Adipocyte (in vitro differentiated cells): ENCODE measurements around the gene ST8SIA1.

Experiments used
- DNase-seq: peaks from one replicate; pipeline ENCODE4 v3.0.0-alpha.2; 2015; ENCODE audit warnings: low read depth
- H3K27me3 ChIP-seq: replicated peaks from 2 replicates; pipeline ENCODE4 v1.7.0; 2013; ENCODE audit warnings: mild to moderate bottlenecking, low read length, moderate library complexity; ENCODE audit not compliant: control insufficient read depth, insufficient read depth
- H3K36me3 ChIP-seq: 2 replicates; pipeline ENCODE4 v1.7.0; 2013; ENCODE audit warnings: low read length, mild to moderate bottlenecking, moderate library complexity; ENCODE audit not compliant: control insufficient read depth, insufficient read depth, severe bottlenecking
- H3K4me1 ChIP-seq: 2 replicates; pipeline ENCODE4 v1.7.0; 2013; ENCODE audit warnings: mild to moderate bottlenecking, low read length, moderate library complexity; ENCODE audit not compliant: control insufficient read depth, insufficient read depth
- H3K4me3 ChIP-seq: 2 replicates; pipeline ENCODE4 v1.7.0; 2013; ENCODE audit warnings: mild to moderate bottlenecking, low read length, moderate library complexity
- H3K9ac ChIP-seq: 2 replicates; pipeline ENCODE4 v1.7.0; 2013; ENCODE audit warnings: mild to moderate bottlenecking, low read length, moderate library complexity
- H3K9me3 ChIP-seq: 2 replicates; pipeline ENCODE4 v1.7.0; 2013; ENCODE audit warnings: mild to moderate bottlenecking, low read length, moderate library complexity; ENCODE audit not compliant: control insufficient read depth

The ST8SIA1 gene

DNA sequence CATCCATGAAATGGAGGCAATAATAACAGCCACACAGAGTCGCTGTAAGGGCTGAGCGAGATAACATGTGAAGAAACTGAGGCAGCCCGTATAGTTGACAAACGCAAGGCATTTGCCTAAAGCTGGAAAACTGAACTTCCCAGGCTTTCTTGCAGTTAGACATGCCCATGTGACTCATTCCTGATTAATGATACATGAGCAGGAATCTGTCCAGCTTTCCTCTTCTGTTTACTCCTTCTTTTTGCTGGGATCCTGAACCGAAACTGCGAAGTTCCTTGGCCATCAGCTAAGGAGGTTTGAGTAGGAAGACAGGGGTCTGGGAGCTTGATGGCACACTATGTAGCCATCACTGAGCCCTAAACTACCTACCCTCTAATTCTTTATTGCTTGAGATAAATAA is 52.2 kb downstream of the ST8SIA1 start:
- Histone ChIP-seq H3K27me3 (no peaks in the 10 kb centered on the region), H3K4me3 (peak overlapping the region; percentile 67)

DNA sequence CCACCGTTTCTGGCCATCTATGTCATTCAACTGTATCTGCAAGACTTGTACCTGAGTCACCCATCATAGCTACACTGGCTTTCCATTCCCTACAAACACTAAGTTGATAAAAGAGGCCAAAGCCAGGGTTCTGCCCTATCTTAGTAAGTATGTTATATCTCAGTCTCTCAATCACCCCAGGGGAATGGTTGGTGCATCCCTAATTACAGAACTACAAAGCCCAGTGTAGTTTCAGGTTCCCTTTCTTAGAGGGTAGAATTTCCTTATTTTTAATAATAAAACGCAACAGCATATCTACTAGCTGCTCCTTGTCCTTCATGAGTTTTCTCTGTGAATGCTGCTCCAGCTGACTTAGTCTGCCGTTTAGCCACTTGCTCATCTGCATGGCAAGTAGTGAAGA is 57.6 kb downstream of the ST8SIA1 start:
- no peaks in the 10 kb centered on the region for H3K27me3 ChIP-seq
- peak overlapping the region; percentile 76 for H3K4me3 ChIP-seq
- no peaks in the 10 kb centered on the region for H3K9me3 ChIP-seq
- H3K4me1 ChIP-seq = peaks cover 35% of the 10 kb centered on the region
- no peaks in the 10 kb centered on the region for H3K36me3 ChIP-seq
- no peak for DNase-seq
- no peak overlapping the region for H3K9ac ChIP-seq

More for the DNA sequence above, 52.2 kb downstream of the ST8SIA1 start:
- H3K9ac ChIP-seq = peak overlapping the region; percentile 73
- peaks cover 36% of the 10 kb centered on the region for H3K4me1 ChIP-seq
- H3K36me3 ChIP-seq = no peaks in the 10 kb centered on the region
- no peaks in the 10 kb centered on the region for H3K9me3 ChIP-seq
- no peak for DNase-seq

DNA sequence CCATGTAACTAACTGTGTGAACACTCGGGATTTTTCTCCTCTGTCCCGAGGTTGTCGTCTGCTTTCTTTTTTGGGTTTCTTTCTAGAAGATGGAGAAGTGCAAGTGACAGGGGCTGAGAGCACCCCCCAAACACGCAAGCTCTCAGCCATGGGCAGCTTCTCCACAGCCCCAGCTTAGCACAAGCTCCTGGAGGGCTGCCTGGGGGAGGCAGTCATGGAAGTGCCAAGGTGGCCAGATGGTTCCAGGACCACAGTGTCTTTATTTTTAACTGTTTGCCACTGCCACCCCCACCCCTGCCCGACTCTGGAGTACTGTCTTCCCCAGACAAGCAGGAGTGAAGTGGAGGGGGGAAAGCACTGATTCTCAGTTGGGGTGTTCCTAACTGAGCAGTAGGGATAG is 58.2 kb downstream of the ST8SIA1 start:
- H3K4me1 ChIP-seq = peaks cover 40% of the 10 kb centered on the region
- no peaks in the 10 kb centered on the region for H3K27me3 ChIP-seq
- H3K9ac ChIP-seq = peak overlapping the region; percentile 89
- no peak for DNase-seq
- H3K9me3 ChIP-seq = no peaks in the 10 kb centered on the region
- H3K4me3 ChIP-seq = peak overlapping the region; percentile 76
- H3K36me3 ChIP-seq = no peaks in the 10 kb centered on the region

DNA sequence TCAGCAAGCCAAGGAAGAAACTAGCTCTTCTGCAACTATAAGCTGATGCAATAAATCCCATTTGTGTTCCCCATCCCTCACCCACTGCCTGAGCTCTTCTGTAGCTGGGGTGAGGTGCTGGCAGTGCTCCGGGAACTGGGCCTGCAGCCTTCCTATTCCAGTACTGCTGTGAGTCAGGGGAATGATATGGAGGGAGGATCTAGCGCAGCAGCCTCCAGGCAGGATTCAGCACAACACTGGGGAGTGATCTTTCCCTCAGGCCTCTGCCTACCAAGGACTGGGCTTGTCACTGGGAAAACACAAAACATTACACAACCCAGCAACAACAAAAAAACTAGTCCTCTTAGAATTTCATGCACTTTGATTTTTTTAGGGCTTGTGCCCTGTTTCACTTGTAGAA is 58.7 kb downstream of the ST8SIA1 start:
- Histone ChIP-seq H3K4me3 (peak overlapping the region; percentile 76), H3K9ac (peak overlapping the region; percentile 89), H3K9me3 (no peaks in the 10 kb centered on the region), H3K27me3 (no peaks in the 10 kb centered on the region), H3K36me3 (no peaks in the 10 kb centered on the region), H3K4me1 (peaks cover 44% of the 10 kb centered on the region)
- peak; percentile 98 for DNase-seq

DNA sequence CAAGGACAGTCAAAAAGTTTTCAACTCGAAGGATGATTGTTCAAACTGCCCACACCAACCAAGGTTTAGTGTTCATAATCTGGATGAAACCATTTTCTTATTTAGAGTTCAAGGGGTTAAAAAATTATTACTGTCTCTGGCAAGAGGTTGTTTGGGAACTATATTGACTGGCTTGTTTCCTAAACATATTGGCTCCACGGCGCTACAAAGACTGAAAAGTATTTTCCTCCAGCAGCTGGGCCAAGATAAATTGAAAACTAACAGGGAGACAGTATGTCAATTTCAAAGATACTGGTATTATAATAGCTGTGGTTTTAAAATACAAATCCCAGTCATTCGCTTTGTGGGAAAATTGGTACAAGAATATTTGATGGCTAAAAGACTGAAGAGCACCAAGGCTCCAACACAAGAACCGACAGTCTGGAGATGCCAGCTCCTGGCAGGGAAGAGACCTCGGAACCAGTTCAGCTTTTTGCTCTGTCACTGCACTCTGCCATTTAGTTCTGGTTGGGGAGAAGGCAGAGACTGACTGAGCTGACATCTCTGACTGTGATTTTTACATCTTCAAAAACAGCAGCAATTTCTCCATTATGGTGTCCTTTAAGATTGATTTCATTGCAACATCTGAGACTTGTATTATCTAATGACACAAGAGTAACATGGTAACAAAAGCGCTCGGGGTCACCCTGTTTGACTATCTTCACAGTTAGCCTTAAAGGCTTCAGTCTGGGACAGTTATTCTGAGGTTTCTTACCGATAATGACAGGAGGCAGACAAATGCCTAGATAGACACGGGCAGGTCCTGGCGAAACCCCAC is 62.0 kb downstream of the ST8SIA1 start:
- no peak for DNase-seq
- no peak overlapping the region for H3K4me3 ChIP-seq
- H3K9me3 ChIP-seq = no peaks in the 10 kb centered on the region
- no peak overlapping the region for H3K9ac ChIP-seq
- no peaks in the 10 kb centered on the region for H3K36me3 ChIP-seq
- no peaks in the 10 kb centered on the region for H3K27me3 ChIP-seq
- peaks cover 63% of the 10 kb centered on the region for H3K4me1 ChIP-seq

DNA sequence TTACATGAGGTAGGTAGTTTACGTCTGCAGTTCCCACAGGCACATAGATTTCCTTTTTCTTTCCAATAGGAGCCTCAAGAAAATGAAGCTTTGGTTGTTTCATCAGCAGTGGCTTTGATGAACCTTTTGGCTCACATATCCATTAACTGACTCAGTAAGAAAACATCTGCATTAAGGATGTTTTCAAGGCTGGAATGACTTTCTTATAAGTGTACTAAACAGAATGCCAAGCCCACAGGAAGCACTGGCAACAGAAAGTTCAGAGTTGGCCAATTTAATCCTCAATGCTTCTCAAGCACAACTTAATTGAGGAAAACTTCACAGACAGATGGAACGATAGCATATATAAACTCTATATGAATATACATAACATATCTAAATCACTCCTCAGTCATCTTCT is 63.5 kb downstream of the ST8SIA1 start:
- DNase-seq = peak; percentile 81
- Histone ChIP-seq H3K9ac (no peak overlapping the region), H3K4me1 (peaks cover 53% of the 10 kb centered on the region), H3K36me3 (no peaks in the 10 kb centered on the region), H3K27me3 (no peaks in the 10 kb centered on the region), H3K9me3 (no peaks in the 10 kb centered on the region), H3K4me3 (peak overlapping the region; percentile 52)

DNA sequence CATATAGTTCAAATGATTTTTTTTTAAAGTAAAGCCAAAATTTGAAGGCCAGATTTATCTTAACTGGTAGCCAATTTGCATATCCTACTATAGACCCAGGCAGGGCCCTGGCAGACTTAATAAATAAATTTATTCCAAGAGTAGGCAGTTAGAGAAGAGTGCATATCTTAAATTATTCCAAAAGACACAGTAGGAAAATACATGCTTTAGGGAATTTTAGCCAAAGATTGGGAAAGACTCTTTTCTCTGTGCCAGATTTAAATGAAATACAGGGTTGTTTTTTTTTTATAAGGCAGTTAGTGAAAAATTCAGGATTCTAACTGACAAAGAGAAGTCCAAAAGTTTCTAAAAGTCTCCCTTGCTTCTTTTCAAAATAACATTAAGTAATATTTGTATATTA is 65.5 kb downstream of the ST8SIA1 start:
- Histone ChIP-seq H3K27me3 (no peaks in the 10 kb centered on the region), H3K4me3 (no peak overlapping the region), H3K9me3 (no peaks in the 10 kb centered on the region), H3K36me3 (no peaks in the 10 kb centered on the region), H3K9ac (no peak overlapping the region), H3K4me1 (peaks cover 41% of the 10 kb centered on the region)
- DNase-seq = peak; percentile 47

DNA sequence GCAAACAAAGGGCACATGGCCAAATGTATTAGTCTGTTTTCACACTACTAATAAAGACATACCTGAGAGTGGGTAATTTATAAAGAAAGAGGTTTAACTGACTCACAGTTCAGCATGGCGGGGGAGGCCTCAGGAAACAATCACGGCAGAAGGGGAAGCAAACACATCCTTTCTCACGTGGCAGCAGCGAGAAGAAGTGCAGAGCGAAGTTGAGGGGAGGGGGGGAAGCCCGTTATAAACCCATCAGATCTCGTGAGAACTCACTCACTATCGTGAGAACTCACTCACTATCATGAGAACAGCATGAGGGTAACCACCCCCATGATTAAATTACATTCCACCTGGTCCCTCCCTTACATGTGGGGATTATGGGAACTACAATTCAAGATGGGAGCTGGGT is 66.1 kb downstream of the ST8SIA1 start:
- no peaks in the 10 kb centered on the region for H3K27me3 ChIP-seq
- no peak for DNase-seq
- peaks cover 41% of the 10 kb centered on the region for H3K4me1 ChIP-seq
- H3K9ac ChIP-seq = no peak overlapping the region
- H3K36me3 ChIP-seq = no peaks in the 10 kb centered on the region
- H3K9me3 ChIP-seq = no peaks in the 10 kb centered on the region
- H3K4me3 ChIP-seq = no peak overlapping the region

DNA sequence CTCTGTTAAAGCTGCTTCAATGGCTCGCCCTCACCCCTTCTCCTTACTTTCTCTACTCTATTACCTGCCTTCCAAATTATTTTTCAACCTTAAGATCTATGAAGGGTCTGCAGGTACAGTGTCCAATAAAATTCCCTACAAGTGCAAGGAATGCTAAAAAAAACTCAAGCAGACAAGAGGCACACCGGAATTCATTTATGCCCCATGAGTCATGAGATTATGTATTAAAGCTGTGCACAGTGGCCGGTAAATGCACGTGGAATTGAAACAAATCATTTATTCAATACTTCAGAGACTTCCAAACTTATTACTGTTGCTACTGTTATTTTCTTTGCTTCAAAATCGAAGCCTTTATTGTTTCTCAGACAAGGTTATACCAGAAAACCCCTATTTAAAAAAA is 68.4 kb downstream of the ST8SIA1 start:
- no peak overlapping the region for H3K4me3 ChIP-seq
- no peaks in the 10 kb centered on the region for H3K27me3 ChIP-seq
- peaks cover 24% of the 10 kb centered on the region for H3K4me1 ChIP-seq
- DNase-seq = no peak
- H3K9ac ChIP-seq = no peak overlapping the region
- no peaks in the 10 kb centered on the region for H3K36me3 ChIP-seq
- no peaks in the 10 kb centered on the region for H3K9me3 ChIP-seq

DNA sequence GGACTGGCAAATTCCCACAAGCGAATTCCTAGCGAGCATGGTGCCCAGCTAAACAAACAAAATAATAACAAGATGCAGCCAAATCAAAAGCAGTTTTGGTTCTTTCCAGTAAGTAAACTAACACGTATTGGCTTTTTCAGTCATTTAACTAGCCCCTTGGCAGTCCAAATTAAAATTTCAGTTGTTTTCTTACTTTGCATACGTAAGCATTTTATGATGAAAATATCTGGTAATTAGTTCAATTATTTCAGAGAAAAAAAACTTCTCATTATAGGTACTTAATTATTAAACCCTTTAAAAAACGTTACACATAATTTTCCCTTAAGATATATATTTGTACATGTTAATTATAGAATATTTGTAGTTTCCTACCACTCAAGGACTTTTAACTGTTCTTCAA is 70.1 kb downstream of the ST8SIA1 start:
- H3K9me3 ChIP-seq = no peaks in the 10 kb centered on the region
- no peaks in the 10 kb centered on the region for H3K36me3 ChIP-seq
- H3K4me3 ChIP-seq = no peak overlapping the region
- no peaks in the 10 kb centered on the region for H3K27me3 ChIP-seq
- no peak overlapping the region for H3K9ac ChIP-seq
- no peak for DNase-seq
- H3K4me1 ChIP-seq = peaks cover 12% of the 10 kb centered on the region

DNA sequence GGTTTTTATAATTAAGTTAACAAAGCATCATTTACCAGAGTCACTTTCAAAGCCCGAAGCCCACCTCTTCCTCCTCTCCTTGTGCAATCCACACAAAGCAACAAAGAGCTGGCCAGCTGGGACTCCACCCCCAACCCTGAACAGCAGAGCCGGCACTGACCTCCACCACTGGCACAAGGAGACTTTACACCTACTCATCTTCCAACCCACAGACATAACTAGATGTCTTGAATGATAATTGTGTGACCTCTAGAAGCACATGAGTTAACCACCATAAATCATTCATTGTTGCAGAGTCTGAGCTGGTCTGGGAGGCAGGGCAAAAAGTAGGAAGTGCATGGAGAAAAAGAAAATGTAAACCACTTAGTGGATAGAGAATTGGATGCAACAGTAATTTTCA is 72.2 kb downstream of the ST8SIA1 start:
- no peak for DNase-seq

DNA sequence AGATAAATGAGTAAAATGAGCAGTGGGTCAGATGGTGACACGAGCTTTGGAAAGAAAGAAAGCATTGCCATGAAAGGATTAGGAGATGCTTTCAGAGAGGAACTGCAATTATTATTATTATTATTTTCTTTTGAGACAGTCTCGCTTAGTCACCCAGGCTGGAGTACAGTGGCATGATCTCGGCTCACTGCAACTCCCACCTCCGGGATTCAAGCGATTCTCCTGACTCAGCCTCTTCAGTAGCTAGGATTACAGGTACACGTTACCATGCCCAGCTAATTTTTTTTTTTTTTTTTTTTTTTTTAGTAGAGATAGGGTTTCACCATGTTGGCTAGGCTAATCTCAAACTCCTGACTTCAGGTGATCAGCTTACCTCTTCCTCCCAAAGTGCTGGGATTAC is 77.4 kb downstream of the ST8SIA1 start:
- DNase-seq = no peak
- Histone ChIP-seq H3K9me3 (no peaks in the 10 kb centered on the region), H3K4me3 (no peak overlapping the region), H3K36me3 (no peaks in the 10 kb centered on the region), H3K9ac (peak overlapping the region; percentile 13), H3K27me3 (no peaks in the 10 kb centered on the region), H3K4me1 (peaks cover 4% of the 10 kb centered on the region)

More for the DNA sequence above, 72.2 kb downstream of the ST8SIA1 start:
- Histone ChIP-seq H3K4me1 (peaks cover 3% of the 10 kb centered on the region), H3K27me3 (no peaks in the 10 kb centered on the region), H3K9ac (no peak overlapping the region), H3K9me3 (no peaks in the 10 kb centered on the region), H3K4me3 (no peak overlapping the region), H3K36me3 (no peaks in the 10 kb centered on the region)
